Thymus (tissue), 11 donors: ENCODE data around the gene KNG1. TPM values are rescaled to one million over a fixed set of nuclear protein-coding genes. Genes with fewer than 3 reads are reported as not detected.
A peak's percentile ranks its signal among the peaks of the same experiment; 100 is the strongest.
"Not testable (repeated sequence)": the region's sequence is repeated elsewhere in the genome, so short reads cannot be mapped to it uniquely, and the experiment has no call there.

Experiments
- DNase-seq, 9 donors: peaks; one replicate each; pipeline ENCODE4 v3.0.0-alpha.2; 2013; ENCODE audit warnings: low spot score in 9 of 9, low read depth in 6 of 9, missing footprints in 1 of 9
- H3K27ac ChIP-seq, 2 donors: one replicate each; pipeline ENCODE4 v1.5.1; 2013; ENCODE audit warnings: control low read depth in 1 of 2, low read depth in 1 of 2, low read length in 1 of 2, mild to moderate bottlenecking in 1 of 2, moderate library complexity in 1 of 2
- H3K27me3 ChIP-seq, 2 donors: one replicate each; pipeline ENCODE4 v1.5.1; 2013; ENCODE audit warnings: low read length in 1 of 2; ENCODE audit not compliant: control insufficient read depth in 2 of 2, insufficient read depth in 1 of 2
- H3K36me3 ChIP-seq, 2 donors: one replicate each; pipeline ENCODE4 v1.5.1; 2013; ENCODE audit warnings: low read length in 1 of 2, mild to moderate bottlenecking in 1 of 2, moderate library complexity in 1 of 2; ENCODE audit not compliant: control insufficient read depth in 2 of 2, insufficient read depth in 2 of 2
- H3K4me1 ChIP-seq, 2 donors: one replicate each; pipeline ENCODE4 v1.5.1; 2013; ENCODE audit warnings: low read length in 2 of 2; ENCODE audit not compliant: control insufficient read depth in 2 of 2, insufficient read depth in 2 of 2
- H3K4me3 ChIP-seq, 2 donors: one replicate each; pipeline ENCODE4 v1.5.1; 2013; ENCODE audit warnings: low read length in 2 of 2, control low read depth in 1 of 2, mild to moderate bottlenecking in 1 of 2
- H3K9me3 ChIP-seq, 2 donors: one replicate each; pipeline ENCODE4 v1.5.1; 2013; ENCODE audit warnings: low read length in 1 of 2, mild to moderate bottlenecking in 1 of 2; ENCODE audit not compliant: control insufficient read depth in 2 of 2, insufficient read depth in 1 of 2
- WGBS: extraction: QIAGEN DNeasy Blood & Tissue Kit; methylation state at CpG from one replicate; pipeline ENCODE4 v1.1.7; 2013; 5-methylcytosine and 5-hydroxymethylcytosine counted together
- polyA plus RNA-seq: library from polyadenylated mRNA; stranded (reverse); fragments of 200-250 nt; gene quantifications from one replicate; pipeline ENCODE4 v1.2.3, GENCODE V29; 2013
- total RNA-seq: library from RNA; stranded (reverse); fragments of 120-200 nt; gene quantifications from one replicate; pipeline ENCODE4 v1.2.4, GENCODE V29; 2013
- donor health status: healthy.

Gene KNG1
- total and polyA plus RNA-seq, 2 donors: 0.14 to 0.30 TPM

DNA sequence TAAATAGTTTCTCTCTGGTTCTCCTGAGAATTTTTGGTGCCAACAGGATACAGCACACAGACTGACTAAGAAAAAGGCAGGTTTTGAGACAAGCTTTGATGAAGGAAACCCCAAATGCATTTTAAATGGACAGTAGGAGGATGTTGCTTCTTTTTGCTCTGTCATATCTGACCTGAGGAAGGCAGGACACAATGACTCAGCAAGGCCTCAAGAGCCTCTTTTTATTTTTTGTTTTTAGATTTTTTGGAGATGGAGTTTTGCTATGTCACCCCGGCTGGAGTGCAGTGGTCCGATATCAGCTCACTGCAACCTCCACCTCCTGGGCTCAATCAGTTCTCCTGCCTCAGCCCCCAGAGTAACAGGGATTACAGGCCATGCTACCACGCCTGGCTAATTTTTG is 16.9 kb upstream of the KNG1 start:
- Histone ChIP-seq H3K4me1 (no peaks in the 10 kb centered on the region), H3K9me3 (no peaks in the 10 kb centered on the region), H3K27ac (no peak overlapping the region), H3K27me3 (peaks cover 0 to 9% of the 10 kb centered on the region in 2 donors), H3K36me3 (no peaks in the 10 kb centered on the region), H3K4me3 (no peak overlapping the region)
- no peak for DNase-seq
- WGBS: 84% methylated on average over 3 of the region's 3 CpGs

GRCh38 chr3:186702451-186702850 is 14.7 kb upstream of the KNG1 start:
- H3K4me1 ChIP-seq, H3K9me3 ChIP-seq, H3K4me3 ChIP-seq, H3K27ac ChIP-seq, DNase-seq, H3K36me3 ChIP-seq: not testable (repeated sequence)
- peaks cover 0 to 12% of the 10 kb centered on the region in 2 donors for H3K27me3 ChIP-seq

DNA sequence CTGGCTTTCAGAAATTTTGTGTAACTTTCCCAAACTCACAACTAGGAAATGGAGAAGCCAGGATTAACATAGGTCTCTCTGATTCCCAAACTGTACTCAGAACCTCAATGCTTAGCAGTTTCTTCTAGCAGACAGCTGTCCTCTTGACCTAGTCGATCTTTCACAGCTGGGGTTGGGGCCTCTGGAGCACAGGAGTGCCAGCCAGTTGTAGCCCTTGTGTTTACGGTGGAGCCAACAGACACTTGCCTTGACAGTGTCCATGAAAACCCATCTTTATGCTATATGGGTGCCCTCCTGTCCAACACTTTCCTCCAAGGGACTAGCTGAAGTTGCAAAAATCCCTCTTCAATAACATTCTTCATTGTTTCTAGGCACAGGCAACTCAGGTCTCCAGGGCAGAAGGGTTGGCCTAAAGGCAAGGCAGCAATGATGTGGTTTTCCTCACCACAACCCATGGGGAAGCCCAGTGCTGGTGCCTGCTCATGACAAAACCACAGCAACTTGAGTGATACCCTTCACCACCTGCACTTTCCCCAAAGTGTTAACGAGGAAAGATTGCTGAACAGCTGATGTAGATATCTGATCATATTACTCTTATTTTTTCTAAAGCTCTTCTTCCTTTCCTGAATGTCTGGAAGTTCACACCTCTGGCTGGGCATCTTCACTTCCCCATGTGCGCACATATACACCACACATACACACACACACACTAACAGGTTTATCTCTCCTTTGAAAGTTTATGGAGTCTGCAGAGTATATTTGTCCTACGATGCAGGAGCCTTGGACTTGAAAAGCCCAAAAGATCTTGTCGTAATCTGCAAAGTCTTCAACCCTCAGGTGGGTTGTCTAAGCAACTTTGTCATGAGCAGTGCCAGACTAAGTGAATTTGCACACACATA is 11.0 kb upstream of the KNG1 start:
- Histone ChIP-seq H3K27me3 (peaks cover 0 to 12% of the 10 kb centered on the region in 2 donors), H3K9me3 (no peaks in the 10 kb centered on the region), H3K4me1 (peaks cover 3 to 8% of the 10 kb centered on the region in 2 donors), H3K4me3 (no peak overlapping the region), H3K36me3 (no peaks in the 10 kb centered on the region), H3K27ac (no peak overlapping the region)
- peak in 5 of 9 donors; percentile 9 to 55 (median 34) for DNase-seq
- WGBS: 38% methylated on average over 6 of the region's 6 CpGs

DNA sequence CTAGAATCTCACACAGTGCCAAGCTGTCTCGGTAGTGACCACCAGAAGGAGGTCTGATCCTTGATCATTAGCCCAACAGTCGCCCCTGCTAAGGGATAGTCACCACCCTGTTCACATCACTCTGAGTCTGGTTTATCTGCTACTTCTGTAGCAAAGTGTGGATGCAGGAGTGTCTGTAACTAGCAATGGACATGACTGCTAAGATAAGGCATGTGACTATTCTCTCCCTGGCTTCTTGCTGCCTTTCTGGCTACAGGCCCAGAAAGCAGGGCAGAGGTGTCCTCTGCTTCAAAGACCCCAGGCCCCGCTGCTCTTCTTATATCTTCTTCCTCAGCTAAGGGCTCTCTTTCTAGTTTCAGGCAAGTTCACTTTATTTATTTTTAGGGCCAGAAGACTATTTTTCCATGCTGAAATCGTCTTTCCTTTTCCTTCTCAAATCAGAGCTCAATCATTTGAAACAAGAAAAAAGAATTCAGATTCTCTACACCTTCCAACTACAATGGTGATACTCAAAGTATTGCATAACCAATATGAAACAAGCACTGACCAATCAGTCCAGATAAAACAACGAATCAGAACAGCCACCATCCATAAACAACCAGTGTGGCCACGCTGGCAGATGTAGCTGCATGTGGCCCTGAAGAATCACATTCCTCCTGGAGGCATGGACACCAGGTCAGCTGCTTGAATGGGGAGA is 8.0 kb upstream of the KNG1 start:
- 93% methylated on average over 6 of the region's 6 CpGs for WGBS
- Histone ChIP-seq H3K27me3 (peaks cover 0 to 7% of the 10 kb centered on the region in 2 donors), H3K27ac (no peak overlapping the region), H3K4me1 (peaks cover 3 to 8% of the 10 kb centered on the region in 2 donors), H3K36me3 (no peaks in the 10 kb centered on the region), H3K9me3 (no peaks in the 10 kb centered on the region), H3K4me3 (no peak overlapping the region)
- no peak for DNase-seq

- H3K27me3 ChIP-seq, H3K4me3 ChIP-seq, H3K27ac ChIP-seq, DNase-seq, H3K9me3 ChIP-seq, H3K4me1 ChIP-seq, H3K36me3 ChIP-seq: not testable (repeated sequence)
- WGBS: 88% methylated on average over 4 of the region's 4 CpGs
These were observed 6.5 kb upstream of the KNG1 start for GRCh38 chr3:186710694-186711093.

GRCh38 chr3:186713499-186713898 is 3.7 kb upstream of the KNG1 start:
- Histone ChIP-seq H3K27ac (no peak overlapping the region), H3K4me3 (no peak overlapping the region), H3K36me3 (no peaks in the 10 kb centered on the region), H3K4me1 (no peaks in the 10 kb centered on the region), H3K27me3 (no peaks in the 10 kb centered on the region), H3K9me3 (no peaks in the 10 kb centered on the region)
- DNase-seq: no peak
- WGBS: 80% methylated on average over 4 of the region's 4 CpGs

- H3K27ac ChIP-seq: no peak overlapping the region
- no peaks in the 10 kb centered on the region for H3K4me1 ChIP-seq
- H3K27me3 ChIP-seq: no peaks in the 10 kb centered on the region
- DNase-seq: no peak
- H3K9me3 ChIP-seq: no peaks in the 10 kb centered on the region
- H3K4me3 ChIP-seq: no peak overlapping the region
- WGBS: 94% methylated on average over 7 of the region's 7 CpGs
- H3K36me3 ChIP-seq: no peaks in the 10 kb centered on the region
These were observed 3.0 kb downstream of the KNG1 start for GRCh38 chr3:186719945-186720739.

DNA sequence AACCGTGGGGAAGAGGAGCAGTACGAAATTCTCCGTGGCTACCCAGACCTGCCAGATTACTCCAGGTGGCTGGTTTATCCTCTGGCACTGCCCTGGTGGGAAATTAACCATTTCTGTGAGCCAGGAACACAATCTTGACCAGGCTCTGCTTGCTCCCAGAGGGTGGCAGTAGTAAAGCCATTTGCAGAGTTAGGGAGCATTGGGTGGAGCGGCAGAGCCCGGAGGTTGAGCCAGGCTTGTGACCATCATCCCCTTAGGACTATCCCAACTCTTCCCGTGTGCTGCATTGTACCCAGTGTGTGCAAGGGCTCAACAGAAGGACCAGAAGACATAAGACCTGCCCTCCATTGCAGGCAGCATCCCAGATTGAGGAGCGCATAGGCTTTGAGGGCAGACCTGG is 5.3 kb downstream of the KNG1 start:
- 71% methylated on average over 7 of the region's 7 CpGs for WGBS

DNA sequence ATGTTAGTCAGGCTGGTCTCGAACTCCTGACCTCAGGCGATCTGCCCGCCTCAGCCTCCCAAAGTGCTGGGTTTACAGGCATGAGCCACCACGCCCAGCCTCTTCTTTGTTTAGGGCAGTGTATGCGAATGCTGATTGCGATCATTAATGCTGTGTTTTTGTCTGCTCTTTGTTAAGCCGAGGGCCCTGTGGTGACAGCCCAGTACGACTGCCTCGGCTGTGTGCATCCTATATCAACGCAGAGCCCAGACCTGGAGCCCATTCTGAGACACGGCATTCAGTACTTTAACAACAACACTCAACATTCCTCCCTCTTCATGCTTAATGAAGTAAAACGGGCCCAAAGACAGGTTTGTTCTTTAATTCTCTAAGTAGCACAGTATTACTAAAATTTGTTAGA is 7.8 kb downstream of the KNG1 start:
- H3K27me3 ChIP-seq: no peaks in the 10 kb centered on the region
- H3K36me3 ChIP-seq: no peaks in the 10 kb centered on the region
- no peaks in the 10 kb centered on the region for H3K4me1 ChIP-seq
- H3K27ac ChIP-seq: no peak overlapping the region
- 95% methylated on average over 12 of the region's 12 CpGs for WGBS
- H3K9me3 ChIP-seq: no peaks in the 10 kb centered on the region
- no peak for DNase-seq
- H3K4me3 ChIP-seq: no peak overlapping the region

More for the DNA sequence above, 5.3 kb downstream of the KNG1 start:
- H3K9me3 ChIP-seq: no peaks in the 10 kb centered on the region
- no peaks in the 10 kb centered on the region for H3K27me3 ChIP-seq
- H3K36me3 ChIP-seq: no peaks in the 10 kb centered on the region
- no peak overlapping the region for H3K4me3 ChIP-seq
- DNase-seq: no peak
- H3K4me1 ChIP-seq: no peaks in the 10 kb centered on the region
- no peak overlapping the region for H3K27ac ChIP-seq
